GM12873 (cell line): ENCODE measurements around the gene HTR4.

Source experiments
- CTCF ChIP-seq: IDR thresholded peaks from 2 replicates; pipeline ENCODE4 v1.5.1; 2012; ENCODE audit warnings: low read depth, mild to moderate bottlenecking, moderate library complexity, low read length, control low read depth; ENCODE audit not compliant: insufficient read depth; ENCODE audit errors: missing control alignments

The HTR4 gene

GRCh38 chr5:148659641-148660345, 5.5 kb upstream of the HTR4 start:
- no peak for TF ChIP-seq CTCF

- TF ChIP-seq CTCF: no peak
These were observed 964 bp downstream of the HTR4 start for GRCh38 chr5:148653291-148653835.

- no peak for TF ChIP-seq CTCF
These were observed 2.8 kb downstream of the HTR4 start for GRCh38 chr5:148651528-148651927.

GRCh38 chr5:148645527-148645926, 8.8 kb downstream of the HTR4 start:
- no peak for TF ChIP-seq CTCF

GRCh38 chr5:148641735-148642134, 12.6 kb downstream of the HTR4 start:
- no peak for TF ChIP-seq CTCF

GRCh38 chr5:148640471-148640870, 13.9 kb downstream of the HTR4 start:
- TF ChIP-seq CTCF: no peak

GRCh38 chr5:148639081-148639480, 15.2 kb downstream of the HTR4 start:
- no peak for TF ChIP-seq CTCF
